H1 (cell line): Measurements from ENCODE around the gene SSTR3. TPM values are rescaled to one million over a fixed set of nuclear protein-coding genes. Genes with fewer than 3 reads are reported as not detected.

Source experiments
- CTCF ChIA-PET: fragments of 300-600 bp; sonication (Branson Sonifier 250); formaldehyde crosslinking; loops from one replicate; lab custom pipeline; 2021; ENCODE audit not compliant: partially characterized antibody; lab: Charles Lee
- POLR2A ChIA-PET: fragments of 300-600 bp; sonication (Branson Sonifier 250); formaldehyde crosslinking; loops from one replicate; lab custom pipeline; 2021; ENCODE audit warnings: inconsistent platforms; ENCODE audit not compliant: partially characterized antibody; lab: Charles Lee
- DNase-seq, 2 experiments: peaks; one replicate each; pipeline versions ENCODE4 v3.0.0 to v3.0.0-alpha.2; 2010 to 2022; ENCODE audit warnings: low spot score in 2 of 2, low read depth in 1 of 2, mixed read lengths in 1 of 2
- FAIRE-seq: peaks from 2 replicates; lab custom pipeline; 2011; peaks lifted over from hg19 to GRCh38; lab: Jason Lieb, UNC
- H2AFZ ChIP-seq: 2 replicates; pipeline ENCODE4 v1.8.1; 2012; ENCODE audit warnings: low read length, inconsistent platforms
- H2AK5ac ChIP-seq: 2 replicates; pipeline ENCODE4 v1.6.1; 2013; ENCODE audit warnings: low read depth, low read length
- H2BK120ac ChIP-seq: replicated peaks from 2 replicates; pipeline ENCODE3; 2013; ENCODE audit warnings: low read depth, low read length, inconsistent platforms
- H2BK12ac ChIP-seq: 2 replicates; pipeline ENCODE4 v1.6.1; 2013; ENCODE audit warnings: low read depth, low read length
- H2BK15ac ChIP-seq: 2 replicates; pipeline ENCODE4 v1.6.1; 2013; ENCODE audit warnings: low read length
- H2BK20ac ChIP-seq: 2 replicates; pipeline ENCODE4 v1.6.1; 2013; ENCODE audit warnings: low read length
- H2BK5ac ChIP-seq: 2 replicates; pipeline ENCODE4 v1.6.1; 2013; ENCODE audit warnings: low read depth, low read length
- H3K14ac ChIP-seq: 2 replicates; pipeline ENCODE4 v1.6.1; 2013; ENCODE audit warnings: inconsistent platforms; ENCODE audit not compliant: insufficient read length
- H3K18ac ChIP-seq: 2 replicates; pipeline ENCODE4 v1.6.1; 2013; ENCODE audit warnings: low read length; ENCODE audit errors: extremely low read depth
- H3K23ac ChIP-seq: 2 replicates; pipeline ENCODE4 v1.6.1; 2013; ENCODE audit warnings: inconsistent platforms; ENCODE audit not compliant: insufficient read length
- H3K23me2 ChIP-seq: 2 replicates; pipeline ENCODE4 v1.6.1; 2013; ENCODE audit warnings: low read depth, low read length
- H3K27ac ChIP-seq: 2 replicates; pipeline ENCODE4 v1.6.1; 2011; ENCODE audit warnings: low read depth, low read length, inconsistent platforms
- H3K27me3 ChIP-seq, 4 experiments: replicated peaks in 1 of 4; 1 replicate in 1 of 4; 2 replicates in 3 of 4; pipeline versions ENCODE4 v1.6.1 to v1.8.1; 2011 to 2013; ENCODE audit warnings: low read length in 3 of 4, mild to moderate bottlenecking in 3 of 4, inconsistent platforms in 2 of 4, mixed read lengths in 2 of 4, moderate library complexity in 1 of 4; ENCODE audit not compliant: control insufficient read depth in 3 of 4, insufficient read depth in 3 of 4; ENCODE audit errors: extremely low read depth in 1 of 4
- H3K36me3 ChIP-seq, 4 experiments: 2 replicates each; pipeline versions ENCODE4 v1.6.1 to v1.8.1; 2011 to 2013; ENCODE audit warnings: mild to moderate bottlenecking in 4 of 4, low read length in 3 of 4, moderate library complexity in 2 of 4, control low read depth in 1 of 4, inconsistent platforms in 1 of 4; ENCODE audit not compliant: insufficient read depth in 4 of 4, control insufficient read depth in 2 of 4
- H3K4ac ChIP-seq: replicated peaks from 2 replicates; pipeline ENCODE3; 2013; ENCODE audit warnings: low read length, low read depth, mixed read lengths, inconsistent platforms; ENCODE audit not compliant: insufficient read length
- H3K4me1 ChIP-seq, 4 experiments: replicated peaks in 1 of 4; 1 replicate in 1 of 4; 2 replicates in 3 of 4; pipeline versions ENCODE4 v1.6.1 to v1.8.1; 2011 to 2013; ENCODE audit warnings: low read length in 3 of 4, inconsistent platforms in 2 of 4, mixed read lengths in 1 of 4; ENCODE audit not compliant: insufficient read depth in 4 of 4, control insufficient read depth in 3 of 4
- H3K4me2 ChIP-seq, 2 experiments: 2 replicates each; pipeline versions ENCODE4 v1.6.1 to v1.8.1; 2011 to 2013; ENCODE audit warnings: low read depth in 2 of 2, low read length in 2 of 2, control low read depth in 1 of 2, inconsistent platforms in 1 of 2, mild to moderate bottlenecking in 1 of 2; ENCODE audit not compliant: insufficient read depth in 1 of 2
- H3K4me3 ChIP-seq, 4 experiments: fragments of 200-600, 300-600 bp in 1 of 4; sonication (generic), shearing (Covaris generic), sonication (Bioruptor Twin) in 1 of 4; 2 replicates each; pipeline versions ENCODE4 v1.5.1 to v1.8.1; 2011 to 2016; ENCODE audit warnings: low read length in 4 of 4, low read depth in 3 of 4, control low read depth in 2 of 4, inconsistent platforms in 2 of 4, mild to moderate bottlenecking in 2 of 4, mixed read lengths in 1 of 4, moderate library complexity in 1 of 4; ENCODE audit not compliant: insufficient read depth in 2 of 4; ENCODE audit errors: extremely low read depth in 1 of 4
- H3K56ac ChIP-seq: replicated peaks from 2 replicates; pipeline ENCODE3; 2013; ENCODE audit warnings: low read depth, mild to moderate bottlenecking, mixed read lengths, low read length, inconsistent platforms; ENCODE audit not compliant: insufficient read length
- H3K79me1 ChIP-seq: 2 replicates; pipeline ENCODE4 v1.6.1; 2013; ENCODE audit warnings: low read depth, low read length, control low read depth
- H3K79me2 ChIP-seq, 2 experiments: 2 replicates each; pipeline versions ENCODE4 v1.6.1 to v1.8.1; 2012 to 2013; ENCODE audit warnings: low read length in 2 of 2, mild to moderate bottlenecking in 2 of 2, inconsistent platforms in 1 of 2; ENCODE audit not compliant: insufficient read depth in 2 of 2, control insufficient read depth in 1 of 2
- H3K9ac ChIP-seq, 4 experiments: replicated peaks in 1 of 4; 1 replicate in 1 of 4; 2 replicates in 3 of 4; pipeline versions ENCODE4 v1.6.1 to v1.8.1; 2011 to 2013; ENCODE audit warnings: low read depth in 3 of 4, low read length in 3 of 4, control low read depth in 2 of 4, mild to moderate bottlenecking in 2 of 4, moderate library complexity in 2 of 4, inconsistent platforms in 1 of 4; ENCODE audit errors: extremely low read depth in 1 of 4
- H3K9me3 ChIP-seq, 2 experiments: 2 replicates each; pipeline versions ENCODE4 v1.6.1 to v1.8.1; 2012 to 2013; ENCODE audit warnings: mild to moderate bottlenecking in 2 of 2, moderate library complexity in 2 of 2, control low read depth in 1 of 2, inconsistent platforms in 1 of 2, low read depth in 1 of 2, low read length in 1 of 2, mixed read lengths in 1 of 2; ENCODE audit not compliant: insufficient read depth in 2 of 2
- H4K20me1 ChIP-seq, 2 experiments: replicated peaks in 1 of 2; 2 replicates each; pipeline versions ENCODE3 to v1.8.1; 2011 to 2013; ENCODE audit warnings: inconsistent platforms in 2 of 2, low read length in 2 of 2, mild to moderate bottlenecking in 1 of 2; ENCODE audit not compliant: insufficient read depth in 2 of 2, control insufficient read depth in 1 of 2
- H4K5ac ChIP-seq: 2 replicates; pipeline ENCODE4 v1.6.1; 2013; ENCODE audit warnings: low read length, low read depth, mixed read lengths, inconsistent platforms; ENCODE audit not compliant: insufficient read length
- H4K8ac ChIP-seq: 2 replicates; pipeline ENCODE4 v1.8.0; 2013; ENCODE audit warnings: mild to moderate bottlenecking, moderate library complexity, low read length, inconsistent platforms; ENCODE audit not compliant: insufficient read depth; ENCODE audit errors: extremely low read depth
- H4K91ac ChIP-seq: replicated peaks from 2 replicates; pipeline ENCODE3; 2013; ENCODE audit warnings: low read length, mixed read lengths, inconsistent platforms; ENCODE audit not compliant: insufficient read length
- CEBPB ChIP-seq: IDR thresholded peaks from 2 replicates; pipeline ENCODE4 v1.6.1; 2012; ENCODE audit warnings: low read depth, low read length
- JUND ChIP-seq: IDR thresholded peaks from 2 replicates; pipeline ENCODE4 v1.6.1; 2011; ENCODE audit warnings: mild to moderate bottlenecking, improper control_type of control experiment, low read length
- NANOG ChIP-seq: IDR thresholded peaks from 2 replicates; pipeline ENCODE4 v1.6.1; 2011; ENCODE audit warnings: low read length, low read depth, mild to moderate bottlenecking, inconsistent platforms; ENCODE audit not compliant: insufficient read depth, poor library complexity, severe bottlenecking
- POLR2A ChIP-seq, 2 experiments: IDR thresholded peaks; 1 replicate in 1 of 2; 2 replicates in 1 of 2; pipeline ENCODE4 v1.6.1; 2011; ENCODE audit warnings: low read depth in 2 of 2, low read length in 2 of 2, mild to moderate bottlenecking in 2 of 2; ENCODE audit errors: control extremely low read depth in 1 of 2
- RFX5 ChIP-seq: IDR thresholded peaks from 2 replicates; pipeline ENCODE4 v1.6.1; 2011; ENCODE audit warnings: low read depth, low read length, improper control_type of control experiment, borderline replicate concordance
- WGBS, 2 experiments: shearing (Covaris generic) in 1 of 2; methylation state at CpG; one replicate each; pipeline versions ENCODE4 v1.1.6 to v1.1.7; 2013 to 2015; ENCODE audit warnings: low lambda C conversion rate in 2 of 2, mixed read lengths in 2 of 2, inconsistent platforms in 1 of 2, low coverage in 1 of 2, missing lambda C conversion rate in 1 of 2; ENCODE audit not compliant: insufficient replicate concordance in 2 of 2, insufficient coverage in 1 of 2, insufficient read length in 1 of 2; ENCODE audit errors: extremely low coverage in 1 of 2, missing lambda C conversion rate in 1 of 2; 5-methylcytosine and 5-hydroxymethylcytosine counted together
- polyA plus RNA-seq, 7 experiments: library from polyadenylated mRNA; depleted of rRNA in 3 of 7; stranded (reverse) in 5 of 7; unstranded in 2 of 7; fragments of >200 nt in 5 of 7; fragments of 200-250 nt in 2 of 7; gene quantifications; 1 replicate in 5 of 7; 2 replicates in 1 of 7; 4 replicates in 1 of 7; pipeline versions ENCODE4 v1.2.1 to v1.2.3, GENCODE V29; 2011 to 2013; ENCODE audit warnings: missing spikeins in 2 of 7, mixed read lengths in 2 of 7
- total RNA-seq: library from RNA; stranded (reverse); fragmentation: NEBNext Ultra II Directional; extraction: Animal tissue kit (Norgen Biotek cat#: 25700); gene quantifications from 2 replicates; pipeline ENCODE4 v1.2.1, GENCODE V29; 2021

Gene SSTR3
- total and polyA plus RNA-seq, 2 of the 8 experiments (the other 6 are each of a cell fraction or from before 2014, with no cell fraction given), result 0.22 to 0.77 TPM

DNA sequence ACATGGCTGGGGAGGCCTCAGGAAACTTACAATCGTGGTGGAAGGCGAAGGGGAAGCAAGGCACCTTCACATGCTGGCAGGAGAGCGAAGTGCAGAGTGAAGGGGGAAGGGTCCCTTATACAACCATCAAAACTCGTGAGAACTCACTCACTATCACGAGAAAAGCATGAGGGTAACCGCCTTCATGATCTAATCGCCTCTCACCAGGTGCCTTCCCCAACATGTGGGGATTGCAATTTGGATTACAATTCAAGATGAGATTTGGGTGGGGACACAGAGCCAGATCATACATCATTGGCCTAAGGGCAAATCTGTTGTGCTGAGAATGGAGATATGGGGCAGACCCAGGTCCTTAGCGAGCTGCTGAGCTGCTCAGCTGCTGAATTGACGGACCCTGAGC is 37.3 kb downstream of the SSTR3 start:
- no peak overlapping the region for H3K18ac ChIP-seq
- H3K9me3 ChIP-seq, result no peaks in the 10 kb centered on the region
- ChIA-PET CTCF (interaction anchor here (0.7 to 4.5 kb wide), 6 partner anchors 9 to 49 kb away, joined by 4 to 25 read pairs (median 6); no protein-coding TSS in a partner anchor), POLR2A (no interaction called here)
- no peak overlapping the region for H3K56ac ChIP-seq
- no peak overlapping the region for H4K91ac ChIP-seq
- H2BK120ac ChIP-seq, result no peak overlapping the region
- H3K79me1 ChIP-seq, result no peaks in the 10 kb centered on the region
- no peak overlapping the region for H2BK12ac ChIP-seq
- DNase-seq (no peak), FAIRE-seq (no peak)
- no peak overlapping the region for H2AFZ ChIP-seq
- H3K4me1 ChIP-seq, result peaks cover 0 to 4% (median 1%) of the 10 kb centered on the region in 4 experiments; a peak in 3 of 7 replicates
- H3K4me3 ChIP-seq, result no peak overlapping the region
- no peaks in the 10 kb centered on the region; a peak in 2 of 7 replicates for H3K27me3 ChIP-seq
- no peak overlapping the region for H2BK15ac ChIP-seq
- no peaks in the 10 kb centered on the region for H3K36me3 ChIP-seq
- H3K23me2 ChIP-seq, result no peaks in the 10 kb centered on the region
- H4K8ac ChIP-seq, result no peak overlapping the region
- no peak overlapping the region for H2AK5ac ChIP-seq
- no peak overlapping the region for H3K27ac ChIP-seq
- no peaks in the 10 kb centered on the region for H3K79me2 ChIP-seq
- no peak overlapping the region for H3K23ac ChIP-seq
- H3K4me2 ChIP-seq, result no peak overlapping the region
- no peak overlapping the region for H3K9ac ChIP-seq
- H2BK5ac ChIP-seq, result no peak overlapping the region
- no peak overlapping the region for H4K5ac ChIP-seq
- 90% methylated on average over 9 of the region's 9 CpGs; no CpG with 5 or more reads in 1 of the 2 experiments for WGBS, 2 experiments
- H3K4ac ChIP-seq, result no peak overlapping the region
- no peaks in the 10 kb centered on the region for H4K20me1 ChIP-seq
- no peak overlapping the region for H3K14ac ChIP-seq
- H2BK20ac ChIP-seq, result no peak overlapping the region; the same call in 1 of the 2 replicates
- no peak for TF ChIP-seq CEBPB
- TF ChIP-seq POLR2A (IDR thresholded peaks at IDR 0.05; ENCODE audit: control extremely low read depth in 1 of 2, low read depth in 2 of 2, low read length in 2 of 2), result no peak
- TF ChIP-seq NANOG, result no peak
- no peak for TF ChIP-seq RFX5
- TF ChIP-seq JUND, result no peak
